ENCODE measurements around the gene HOXB4. TPM values are rescaled to one million over a fixed set of nuclear protein-coding genes. Genes with fewer than 3 reads are reported as not detected.

The HOXB4 gene
- total RNA-seq, 4 donors from 2014 or later, result 0.42 to 2.9 (median 1.4) TPM

DNA sequence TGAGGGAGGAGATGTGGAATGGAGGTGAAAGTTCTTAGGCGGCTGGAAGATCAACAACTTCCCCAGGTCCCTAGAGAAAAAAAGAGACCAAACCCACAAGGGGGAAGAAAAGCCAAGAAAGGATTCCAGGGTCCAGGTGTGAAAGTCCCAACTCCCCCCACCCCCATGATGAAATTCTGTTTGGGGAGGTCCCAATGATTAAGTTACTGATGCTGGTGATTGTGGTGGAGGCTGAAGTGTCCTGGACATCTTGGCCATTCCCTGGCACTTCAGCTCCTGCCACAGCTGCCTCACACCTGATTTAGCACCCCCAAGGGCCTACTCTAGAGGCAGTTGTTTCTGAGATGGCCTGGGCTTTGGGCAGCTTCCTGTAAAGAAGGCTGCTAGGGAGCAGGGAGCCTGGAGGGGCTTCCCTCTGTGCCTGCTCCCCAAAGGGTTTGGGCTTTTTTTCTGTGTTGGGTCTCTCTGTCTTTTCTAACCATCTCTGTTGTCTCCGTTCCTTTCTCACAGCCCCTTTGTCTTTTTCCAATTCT, 13.1 kb downstream of the HOXB4 start:
- TF ChIP-seq POLR2A (IDR thresholded peaks at IDR 0.05) (no peak), CTCF (IDR thresholded peaks at IDR 0.05) (no peak)
- no peak for DNase-seq (ENCODE audit: low spot score in 2 of 2)
- H3K4me3 ChIP-seq (ENCODE audit: low read depth, poor library complexity, severe bottlenecking), result no peak overlapping the region
- intact Hi-C loops (cut with DNase I; ENCODE audit: low total_unique reads), result no loop called here
- 74 to 76% methylated on average over 2 of the region's 2 CpGs for WGBS, 2 donors

DNA sequence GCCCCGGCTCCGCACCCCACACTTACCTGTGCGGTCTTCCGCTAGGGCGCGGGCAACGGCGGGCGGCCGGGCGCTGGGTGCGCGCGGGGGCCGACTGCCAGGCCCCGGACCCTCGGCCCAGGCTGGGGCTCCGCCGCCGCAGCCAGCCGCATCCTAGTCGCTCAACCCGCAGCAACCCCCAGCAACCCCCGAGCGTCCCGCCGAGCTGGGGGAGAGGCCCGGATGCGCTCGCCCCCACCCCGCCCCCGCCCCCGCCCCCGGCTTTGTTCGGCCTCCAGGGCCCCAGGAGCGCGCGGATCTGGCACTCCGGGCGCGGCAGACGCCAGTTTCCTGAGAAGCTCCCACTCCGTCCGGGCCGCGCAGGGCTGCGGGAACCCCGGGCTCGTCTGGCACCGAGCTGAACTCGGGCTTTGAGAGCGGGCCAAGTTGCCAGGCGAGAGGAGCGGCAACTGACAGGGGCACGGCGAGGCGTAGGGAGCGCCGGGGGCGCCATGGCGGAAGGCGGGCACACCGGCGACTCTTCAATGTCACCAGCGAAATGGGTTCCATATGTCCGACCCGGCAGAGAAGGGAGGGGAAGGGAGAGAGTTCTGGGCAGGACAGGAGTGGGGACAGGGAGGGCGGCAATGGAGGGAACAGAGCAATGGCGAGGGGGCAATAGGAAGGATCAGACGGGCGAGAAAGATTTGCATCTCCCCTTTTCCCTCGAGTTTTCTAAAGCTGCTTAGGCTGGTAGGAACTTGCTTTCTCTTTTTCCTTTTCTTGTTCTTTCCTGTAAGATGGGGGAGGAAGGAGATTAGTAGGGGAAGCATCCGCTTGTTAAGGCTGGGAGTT, 13.7 kb downstream of the HOXB4 start:
- TF ChIP-seq POLR2A (IDR thresholded peaks at IDR 0.05) (no peak), CTCF (IDR thresholded peaks at IDR 0.05) (no peak)
- WGBS, 2 donors, result 9 to 14% methylated on average over 35 to 42 of the region's 73 CpGs
- peak overlapping the region; percentile 10 for H3K4me3 ChIP-seq (ENCODE audit: low read depth, poor library complexity, severe bottlenecking)
- intact Hi-C loops (cut with DNase I; ENCODE audit: low total_unique reads), result no loop called here
- DNase-seq (ENCODE audit: low spot score in 2 of 2), result no peak

- no peak for TF ChIP-seq CTCF (IDR thresholded peaks at IDR 0.05)
- TF ChIP-seq POLR2A (IDR thresholded peaks at IDR 0.05), result no peak
- intact Hi-C loops (cut with DNase I; ENCODE audit: low total_unique reads), result no loop called here
- DNase-seq (ENCODE audit: low spot score in 2 of 2), result no peak
- no peak overlapping the region for H3K4me3 ChIP-seq (ENCODE audit: low read depth, poor library complexity, severe bottlenecking)
- 35 to 43% methylated on average over 10 of the region's 10 CpGs for WGBS, 2 donors
These were observed 14.3 kb downstream of the HOXB4 start for GRCh38 chr17:48563867-48564187.

- no peak overlapping the region for H3K4me3 ChIP-seq (ENCODE audit: low read depth, poor library complexity, severe bottlenecking)
- DNase-seq (ENCODE audit: low spot score in 2 of 2), result no peak
- TF ChIP-seq CTCF (IDR thresholded peaks at IDR 0.05) (no peak), POLR2A (IDR thresholded peaks at IDR 0.05) (no peak)
- intact Hi-C loops (cut with DNase I; ENCODE audit: low total_unique reads), result no loop called here
- 64 to 72% methylated on average over 6 of the region's 6 CpGs for WGBS, 2 donors
These were observed 14.7 kb downstream of the HOXB4 start for GRCh38 chr17:48563385-48563838.

DNA sequence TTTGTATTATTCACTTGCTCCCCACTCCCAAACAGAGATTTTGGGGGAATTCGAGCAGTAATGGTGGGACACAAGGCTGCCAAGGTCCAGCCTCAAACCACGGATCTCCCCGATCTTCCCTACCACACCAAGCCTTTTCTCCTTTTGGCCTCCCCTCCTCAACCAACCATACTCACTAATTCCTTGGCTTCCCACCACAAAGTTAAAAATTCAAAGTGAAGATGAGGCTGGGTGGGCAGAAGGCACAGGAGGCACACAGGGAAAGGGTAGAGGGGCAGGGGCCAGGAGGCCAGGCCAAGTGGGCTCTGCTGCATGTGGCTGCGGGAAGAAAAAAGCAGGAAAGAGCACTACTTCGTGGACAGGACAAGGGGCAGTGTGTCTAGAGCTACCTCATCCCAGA, 15.2 kb downstream of the HOXB4 start:
- WGBS, 2 donors, result 76 to 77% methylated on average over 5 of the region's 5 CpGs
- intact Hi-C loops (cut with DNase I; ENCODE audit: low total_unique reads), result no loop called here
- TF ChIP-seq CTCF (IDR thresholded peaks at IDR 0.05) (no peak), POLR2A (IDR thresholded peaks at IDR 0.05) (no peak)
- no peak overlapping the region for H3K4me3 ChIP-seq (ENCODE audit: low read depth, poor library complexity, severe bottlenecking)
- no peak for DNase-seq (ENCODE audit: low spot score in 2 of 2)

Data from lower leg skin (tissue), 4 donors.